Activated naive CD8-positive, alpha-beta T cell treated with anti-CD3 and anti-CD28 coated beads, Interleukin-2, amount 10 ng/mL, durations not matched to agents 7 days and 5 days (primary cell): ENCODE data around the gene RHOD. TPM values are rescaled to one million over a fixed set of nuclear protein-coding genes. Genes with fewer than 3 reads are reported as not detected.

Experiments used
- ATAC-seq: fragments of 150-1000 bp; cut with Tn5 transposase; one replicate; pipeline ENCODE4 v1.10.0; 2021; ENCODE audit warnings: low read depth, moderate library complexity
- POLR2A ChIA-PET: fragments of 350-600 bp; sonication (Branson Sonifier 250); formaldehyde crosslinking; loops from one replicate; lab custom pipeline; 2021; ENCODE audit warnings: antibody characterized with exemption; lab: Charles Lee
- DNase-seq: peaks from one replicate; pipeline ENCODE4 v3.0.0; 2021
- H3K27ac Mint-ChIP-seq: one replicate; pipeline ENCODE4 v1.8.0; 2022; ENCODE audit warnings: mild to moderate bottlenecking, mixed read lengths
- H3K27me3 Mint-ChIP-seq: one replicate; pipeline ENCODE4 v1.8.0; 2022; ENCODE audit warnings: mild to moderate bottlenecking, moderate library complexity, mixed read lengths
- H3K36me3 Mint-ChIP-seq: one replicate; pipeline ENCODE4 v1.8.0; 2021; ENCODE audit warnings: mild to moderate bottlenecking, mixed read lengths
- H3K4me1 Mint-ChIP-seq: one replicate; pipeline ENCODE4 v1.8.0; 2021; ENCODE audit warnings: mixed read lengths
- H3K4me3 Mint-ChIP-seq: one replicate; pipeline ENCODE4 v1.8.0; 2022; ENCODE audit warnings: mild to moderate bottlenecking, moderate library complexity, mixed read lengths
- H3K9me3 Mint-ChIP-seq: one replicate; pipeline ENCODE4 v1.8.0; 2021; ENCODE audit warnings: mixed read lengths
- total RNA-seq, 2 experiments: library from RNA; stranded (reverse); gene quantifications; one replicate each; pipeline ENCODE4 v1.2.3, GENCODE V29; 2021

RHOD gene
- total RNA-seq, 2 experiments from 2014 or later = 0.39 to 0.54 TPM

DNA sequence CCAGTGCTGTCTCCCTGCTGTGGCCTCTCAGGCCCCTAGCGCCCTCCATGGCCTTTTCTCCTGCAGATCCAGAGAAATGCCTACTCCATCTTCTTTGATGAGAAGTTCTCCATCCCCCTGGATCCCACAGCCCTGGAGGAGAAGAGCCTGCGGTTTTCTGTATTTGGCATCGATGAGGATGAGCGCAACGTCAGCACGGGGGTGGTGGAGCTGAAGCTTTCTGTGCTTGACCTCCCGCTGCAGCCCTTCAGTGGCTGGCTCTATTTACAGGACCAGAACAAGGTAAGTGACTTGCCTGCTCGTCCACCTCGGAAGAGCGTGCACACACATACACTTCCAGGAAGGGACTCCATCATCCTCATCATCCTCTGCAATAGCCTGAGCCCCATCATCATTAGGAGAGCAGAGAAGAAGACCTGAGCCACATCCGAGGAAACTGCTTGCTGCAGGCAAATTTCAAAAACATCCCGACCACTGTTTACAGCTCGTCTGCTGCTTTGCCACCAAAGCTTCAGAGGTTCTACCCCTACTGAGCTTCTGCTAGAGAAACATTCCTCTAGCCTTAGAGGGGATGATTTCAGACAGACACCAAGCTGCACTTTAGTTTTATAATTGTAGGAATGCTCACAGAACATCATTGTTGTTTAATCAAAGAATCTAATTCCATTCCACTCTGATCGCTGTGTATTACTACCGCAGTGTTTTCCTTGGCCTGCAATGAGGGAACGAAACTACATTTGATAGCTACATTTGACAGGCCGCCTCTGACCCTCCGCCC lies 12.9 kb upstream of the RHOD start:
- Mint-ChIP-seq H3K27ac (no peak overlapping the region), H3K9me3 (no peaks in the 10 kb centered on the region), H3K4me1 (no peaks in the 10 kb centered on the region), H3K27me3 (peaks cover 13% of the 10 kb centered on the region), H3K4me3 (no peak overlapping the region), H3K36me3 (no peaks in the 10 kb centered on the region)
- POLR2A ChIA-PET = no interaction called here
- no peak for DNase-seq
- ATAC-seq = no peak

GRCh38 chr11:67044496-67044895 lies 12.2 kb upstream of the RHOD start:
- Mint-ChIP-seq H3K4me3 (no peak overlapping the region), H3K9me3 (no peaks in the 10 kb centered on the region), H3K36me3 (no peaks in the 10 kb centered on the region), H3K4me1 (no peaks in the 10 kb centered on the region), H3K27me3 (peaks cover 13% of the 10 kb centered on the region), H3K27ac (no peak overlapping the region)
- POLR2A ChIA-PET = no interaction called here
- DNase-seq (no peak), ATAC-seq (no peak)

DNA sequence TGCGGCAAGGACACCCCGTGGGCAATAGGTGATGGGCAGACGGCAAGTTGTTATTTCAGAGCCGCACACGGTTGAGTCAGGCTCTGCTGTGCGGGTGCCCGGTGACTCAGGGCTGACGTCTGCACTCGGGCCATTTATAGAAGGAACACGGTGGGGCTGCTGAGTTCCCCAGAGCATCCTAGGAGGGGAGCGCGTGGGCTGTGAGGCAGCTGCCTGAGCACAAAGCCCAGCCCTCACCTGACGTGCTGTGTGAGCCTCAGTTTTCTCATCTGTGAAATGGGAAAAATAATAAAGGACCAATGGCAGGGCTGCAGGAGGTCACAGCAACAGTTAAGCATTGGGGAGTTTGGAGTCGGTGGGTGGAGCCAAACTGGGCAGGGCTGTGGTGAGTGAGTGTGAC lies 11.3 kb upstream of the RHOD start:
- Mint-ChIP-seq H3K4me1 (no peaks in the 10 kb centered on the region), H3K27me3 (peaks cover 13% of the 10 kb centered on the region), H3K4me3 (no peak overlapping the region), H3K27ac (no peak overlapping the region), H3K36me3 (no peaks in the 10 kb centered on the region), H3K9me3 (no peaks in the 10 kb centered on the region)
- ATAC-seq = no peak
- POLR2A ChIA-PET = interaction anchor here (0.6 kb wide), 1 partner anchor 463 kb away, joined by 4 read pairs; no protein-coding TSS in a partner anchor
- no peak for DNase-seq

GRCh38 chr11:67048515-67049130 lies 8.0 kb upstream of the RHOD start:
- no peak overlapping the region for H3K4me3 Mint-ChIP-seq
- POLR2A ChIA-PET = no interaction called here
- no peaks in the 10 kb centered on the region for H3K4me1 Mint-ChIP-seq
- ATAC-seq (no peak), DNase-seq (no peak)
- no peak overlapping the region for H3K27ac Mint-ChIP-seq
- H3K36me3 Mint-ChIP-seq = no peaks in the 10 kb centered on the region
- peaks cover 13% of the 10 kb centered on the region for H3K27me3 Mint-ChIP-seq
- H3K9me3 Mint-ChIP-seq = no peaks in the 10 kb centered on the region

DNA sequence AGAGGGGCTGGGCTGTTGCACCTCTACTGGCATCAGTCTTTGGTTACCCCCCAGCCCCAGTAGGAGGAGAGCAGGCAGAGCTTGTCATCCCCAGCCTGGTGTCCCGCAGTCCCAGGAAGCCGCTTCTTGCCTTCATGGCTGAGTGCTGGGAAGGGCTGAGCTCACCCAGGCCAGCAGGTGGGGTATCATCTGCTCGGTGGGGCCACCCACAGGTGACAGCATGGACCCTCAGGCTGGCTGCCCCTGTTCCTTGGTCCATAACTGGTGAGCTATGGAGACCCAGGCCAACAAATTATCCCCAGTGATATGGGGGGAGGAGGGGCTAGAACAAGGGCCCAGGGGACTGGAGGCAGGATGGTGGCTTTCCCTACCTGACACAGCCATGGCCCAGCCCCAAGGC lies 6.5 kb upstream of the RHOD start:
- Mint-ChIP-seq H3K4me3 (no peak overlapping the region), H3K36me3 (no peaks in the 10 kb centered on the region), H3K4me1 (no peaks in the 10 kb centered on the region), H3K27ac (no peak overlapping the region), H3K9me3 (no peaks in the 10 kb centered on the region), H3K27me3 (peaks cover 12% of the 10 kb centered on the region)
- ATAC-seq (no peak), DNase-seq (no peak)
- POLR2A ChIA-PET = no interaction called here

- Mint-ChIP-seq H3K36me3 (no peaks in the 10 kb centered on the region), H3K27me3 (peaks cover 14% of the 10 kb centered on the region), H3K9me3 (no peaks in the 10 kb centered on the region), H3K27ac (no peak overlapping the region), H3K4me1 (peaks cover 5% of the 10 kb centered on the region), H3K4me3 (no peak overlapping the region)
- no peak for DNase-seq
- POLR2A ChIA-PET = no interaction called here
- ATAC-seq = no peak
These were observed 5.3 kb upstream of the RHOD start for GRCh38 chr11:67051180-67051893.

DNA sequence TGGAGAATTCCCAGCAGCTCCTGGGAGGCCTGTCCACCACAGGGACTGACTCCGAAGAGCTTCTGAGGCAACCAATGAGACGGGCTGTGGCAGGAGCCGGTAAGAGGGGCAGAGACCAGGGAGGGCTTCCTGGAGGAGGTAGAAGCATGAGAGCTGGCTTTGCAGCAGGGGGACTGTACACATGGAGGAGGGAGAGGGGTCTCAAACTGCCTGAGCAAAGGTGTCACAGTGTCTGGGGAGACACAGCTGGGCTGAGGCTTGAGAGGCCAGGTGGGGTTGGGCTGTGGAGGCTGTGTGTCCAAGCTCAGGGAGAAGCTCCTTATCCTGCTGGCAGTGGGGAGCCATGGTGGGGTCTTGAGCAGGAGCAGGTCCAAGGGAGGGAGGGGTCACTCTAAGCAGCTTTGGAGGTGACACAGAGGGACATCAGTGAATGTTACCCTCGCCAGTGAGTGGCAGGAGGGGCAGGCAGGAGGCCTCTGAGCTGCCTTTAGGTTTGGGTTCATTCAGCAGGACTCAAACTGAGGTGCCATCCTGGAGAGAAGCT lies 4.6 kb upstream of the RHOD start:
- POLR2A ChIA-PET = no interaction called here
- DNase-seq (no peak), ATAC-seq (no peak)
- H3K4me3 Mint-ChIP-seq = no peak overlapping the region
- peaks cover 5% of the 10 kb centered on the region for H3K4me1 Mint-ChIP-seq
- no peaks in the 10 kb centered on the region for H3K9me3 Mint-ChIP-seq
- no peaks in the 10 kb centered on the region for H3K36me3 Mint-ChIP-seq
- H3K27me3 Mint-ChIP-seq = peaks cover 10% of the 10 kb centered on the region
- H3K27ac Mint-ChIP-seq = no peak overlapping the region

- H3K4me1 Mint-ChIP-seq = peaks cover 5% of the 10 kb centered on the region
- no peak for ATAC-seq
- H3K36me3 Mint-ChIP-seq = no peaks in the 10 kb centered on the region
- no peak overlapping the region for H3K4me3 Mint-ChIP-seq
- peaks cover 10% of the 10 kb centered on the region for H3K27me3 Mint-ChIP-seq
- no peaks in the 10 kb centered on the region for H3K9me3 Mint-ChIP-seq
- DNase-seq = no peak
- no peak overlapping the region for H3K27ac Mint-ChIP-seq
- POLR2A ChIA-PET = interaction anchor here (0.8 to 1.6 kb wide), 2 partner anchors 11 to 19 kb away, joined by 3 to 4 read pairs; no protein-coding TSS in a partner anchor
These were observed 3.8 kb upstream of the RHOD start for GRCh38 chr11:67052891-67053290.

GRCh38 chr11:67053896-67054329 lies 2.7 kb upstream of the RHOD start:
- no peak overlapping the region for H3K27ac Mint-ChIP-seq
- no peaks in the 10 kb centered on the region for H3K9me3 Mint-ChIP-seq
- no peaks in the 10 kb centered on the region for H3K36me3 Mint-ChIP-seq
- peak; percentile 55 for DNase-seq
- H3K27me3 Mint-ChIP-seq = peaks cover 10% of the 10 kb centered on the region
- peaks cover 5% of the 10 kb centered on the region for H3K4me1 Mint-ChIP-seq
- ATAC-seq = peak; percentile 70
- no peak overlapping the region for H3K4me3 Mint-ChIP-seq
- POLR2A ChIA-PET = interaction anchor here (0.8 to 1.6 kb wide), 3 partner anchors 10 to 31 kb away, joined by 3 to 4 read pairs (median 3); partner anchors contain the start of gene SYT12

- no peaks in the 10 kb centered on the region for H3K36me3 Mint-ChIP-seq
- DNase-seq = no peak
- no peak overlapping the region for H3K4me3 Mint-ChIP-seq
- H3K4me1 Mint-ChIP-seq = peaks cover 5% of the 10 kb centered on the region
- H3K27ac Mint-ChIP-seq = no peak overlapping the region
- no peaks in the 10 kb centered on the region for H3K9me3 Mint-ChIP-seq
- POLR2A ChIA-PET = interaction anchor here (0.9 to 1.6 kb wide), 2 partner anchors 18 to 31 kb away, joined by 3 to 4 read pairs; partner anchors contain the start of gene SYT12
- ATAC-seq = no peak
- H3K27me3 Mint-ChIP-seq = peaks cover 10% of the 10 kb centered on the region
These were observed 2.3 kb upstream of the RHOD start for GRCh38 chr11:67054346-67054835.

GRCh38 chr11:67054836-67055523 lies 1.7 kb upstream of the RHOD start:
- peaks cover 10% of the 10 kb centered on the region for H3K27me3 Mint-ChIP-seq
- POLR2A ChIA-PET = interaction anchor here (0.6 kb wide), 1 partner anchor 69 kb away, joined by 4 read pairs; no protein-coding TSS in a partner anchor
- H3K9me3 Mint-ChIP-seq = no peaks in the 10 kb centered on the region
- ATAC-seq (no peak), DNase-seq (no peak)
- peaks cover 5% of the 10 kb centered on the region for H3K4me1 Mint-ChIP-seq
- no peak overlapping the region for H3K4me3 Mint-ChIP-seq
- H3K27ac Mint-ChIP-seq = no peak overlapping the region
- no peaks in the 10 kb centered on the region for H3K36me3 Mint-ChIP-seq

DNA sequence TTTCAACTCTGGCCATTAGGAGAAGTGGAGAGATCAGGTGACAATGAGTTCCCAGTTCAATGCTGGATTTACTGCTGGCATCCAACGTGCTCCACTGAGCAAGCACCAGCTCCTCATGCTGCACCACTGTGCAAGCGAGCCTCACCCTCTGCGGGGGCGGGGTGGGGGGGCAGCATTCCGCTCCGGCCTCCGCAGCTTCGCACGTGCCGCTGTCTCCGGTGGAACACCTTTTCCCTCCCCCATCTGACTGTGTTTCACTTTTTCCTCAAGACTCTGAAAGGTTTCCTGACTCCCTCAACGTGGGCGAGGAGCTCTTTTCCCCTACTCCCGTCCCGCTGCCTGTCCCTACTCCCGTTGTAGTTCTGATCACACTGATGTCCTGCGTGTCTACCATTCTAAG lies 835 bp upstream of the RHOD start:
- ATAC-seq = no peak
- POLR2A ChIA-PET = interaction anchor here (1.2 kb wide), 1 partner anchor 10 kb away, joined by 3 read pairs; no protein-coding TSS in a partner anchor
- H3K4me3 Mint-ChIP-seq = peak overlapping the region; percentile 82

More for the DNA sequence above, 835 bp upstream of the RHOD start:
- DNase-seq = no peak
- Mint-ChIP-seq H3K27ac (no peak overlapping the region), H3K36me3 (no peaks in the 10 kb centered on the region), H3K4me1 (peaks cover 5% of the 10 kb centered on the region), H3K27me3 (peaks cover 10% of the 10 kb centered on the region), H3K9me3 (no peaks in the 10 kb centered on the region)
